ENCODE results near the gene PRTG.
"Not testable (repeated sequence)": the region's sequence is repeated elsewhere in the genome, so short reads cannot be mapped to it uniquely, and the experiment has no call there.

Gene PRTG, protein sequence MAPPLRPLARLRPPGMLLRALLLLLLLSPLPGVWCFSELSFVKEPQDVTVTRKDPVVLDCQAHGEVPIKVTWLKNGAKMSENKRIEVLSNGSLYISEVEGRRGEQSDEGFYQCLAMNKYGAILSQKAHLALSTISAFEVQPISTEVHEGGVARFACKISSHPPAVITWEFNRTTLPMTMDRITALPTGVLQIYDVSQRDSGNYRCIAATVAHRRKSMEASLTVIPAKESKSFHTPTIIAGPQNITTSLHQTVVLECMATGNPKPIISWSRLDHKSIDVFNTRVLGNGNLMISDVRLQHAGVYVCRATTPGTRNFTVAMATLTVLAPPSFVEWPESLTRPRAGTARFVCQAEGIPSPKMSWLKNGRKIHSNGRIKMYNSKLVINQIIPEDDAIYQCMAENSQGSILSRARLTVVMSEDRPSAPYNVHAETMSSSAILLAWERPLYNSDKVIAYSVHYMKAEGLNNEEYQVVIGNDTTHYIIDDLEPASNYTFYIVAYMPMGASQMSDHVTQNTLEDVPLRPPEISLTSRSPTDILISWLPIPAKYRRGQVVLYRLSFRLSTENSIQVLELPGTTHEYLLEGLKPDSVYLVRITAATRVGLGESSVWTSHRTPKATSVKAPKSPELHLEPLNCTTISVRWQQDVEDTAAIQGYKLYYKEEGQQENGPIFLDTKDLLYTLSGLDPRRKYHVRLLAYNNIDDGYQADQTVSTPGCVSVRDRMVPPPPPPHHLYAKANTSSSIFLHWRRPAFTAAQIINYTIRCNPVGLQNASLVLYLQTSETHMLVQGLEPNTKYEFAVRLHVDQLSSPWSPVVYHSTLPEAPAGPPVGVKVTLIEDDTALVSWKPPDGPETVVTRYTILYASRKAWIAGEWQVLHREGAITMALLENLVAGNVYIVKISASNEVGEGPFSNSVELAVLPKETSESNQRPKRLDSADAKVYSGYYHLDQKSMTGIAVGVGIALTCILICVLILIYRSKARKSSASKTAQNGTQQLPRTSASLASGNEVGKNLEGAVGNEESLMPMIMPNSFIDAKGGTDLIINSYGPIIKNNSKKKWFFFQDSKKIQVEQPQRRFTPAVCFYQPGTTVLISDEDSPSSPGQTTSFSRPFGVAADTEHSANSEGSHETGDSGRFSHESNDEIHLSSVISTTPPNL

DNA sequence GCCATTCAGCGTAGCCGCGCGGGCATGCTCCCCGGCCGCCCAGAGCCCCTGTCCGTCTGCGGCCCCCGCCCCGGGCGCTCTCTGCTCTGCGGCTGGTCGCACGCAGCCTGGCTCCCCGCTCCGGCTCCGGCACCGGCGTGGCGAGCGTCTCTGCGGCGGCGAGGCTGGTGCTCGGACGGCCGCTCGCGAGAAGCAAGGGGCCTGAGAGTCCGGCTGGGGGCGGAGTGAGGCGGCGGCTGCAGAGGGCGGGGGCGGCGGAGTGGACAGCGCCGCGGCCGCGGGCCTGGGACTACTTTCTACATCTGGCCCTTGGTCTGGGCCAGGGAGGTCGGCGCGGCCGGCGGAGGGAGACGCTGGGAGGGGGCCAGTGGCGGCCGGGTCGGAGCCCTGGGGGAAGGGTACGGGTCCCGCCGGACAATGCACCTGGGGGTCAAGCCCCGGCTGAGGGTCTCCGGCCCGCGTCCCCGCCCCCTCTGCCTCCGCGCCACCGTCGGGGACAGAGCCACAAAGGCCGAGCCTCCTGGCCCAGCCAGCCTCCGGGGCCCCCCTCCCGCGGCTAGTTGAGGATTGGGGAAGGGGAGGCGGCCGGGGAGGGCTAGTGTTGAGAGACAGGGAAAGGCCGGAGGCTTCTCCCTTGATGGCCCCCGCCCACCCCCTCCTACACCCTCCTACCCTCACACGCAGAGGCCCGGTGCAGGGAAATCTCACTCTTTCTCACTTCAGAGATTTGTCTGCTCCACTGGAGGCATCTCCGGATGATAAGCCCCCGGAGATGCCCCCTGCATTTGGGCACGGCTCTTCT is at the start of gene PRTG:
PRTG (minus strand) TSS at position 226 of the 802 bp plus-strand sequence; CDS start at position 5, 221 bp downstream.
- no peak within 1 kb of the TSS for H3K27ac ChIP-seq
- no peak for DNase-seq (ENCODE audit: low read depth, low spot score)

DNA sequence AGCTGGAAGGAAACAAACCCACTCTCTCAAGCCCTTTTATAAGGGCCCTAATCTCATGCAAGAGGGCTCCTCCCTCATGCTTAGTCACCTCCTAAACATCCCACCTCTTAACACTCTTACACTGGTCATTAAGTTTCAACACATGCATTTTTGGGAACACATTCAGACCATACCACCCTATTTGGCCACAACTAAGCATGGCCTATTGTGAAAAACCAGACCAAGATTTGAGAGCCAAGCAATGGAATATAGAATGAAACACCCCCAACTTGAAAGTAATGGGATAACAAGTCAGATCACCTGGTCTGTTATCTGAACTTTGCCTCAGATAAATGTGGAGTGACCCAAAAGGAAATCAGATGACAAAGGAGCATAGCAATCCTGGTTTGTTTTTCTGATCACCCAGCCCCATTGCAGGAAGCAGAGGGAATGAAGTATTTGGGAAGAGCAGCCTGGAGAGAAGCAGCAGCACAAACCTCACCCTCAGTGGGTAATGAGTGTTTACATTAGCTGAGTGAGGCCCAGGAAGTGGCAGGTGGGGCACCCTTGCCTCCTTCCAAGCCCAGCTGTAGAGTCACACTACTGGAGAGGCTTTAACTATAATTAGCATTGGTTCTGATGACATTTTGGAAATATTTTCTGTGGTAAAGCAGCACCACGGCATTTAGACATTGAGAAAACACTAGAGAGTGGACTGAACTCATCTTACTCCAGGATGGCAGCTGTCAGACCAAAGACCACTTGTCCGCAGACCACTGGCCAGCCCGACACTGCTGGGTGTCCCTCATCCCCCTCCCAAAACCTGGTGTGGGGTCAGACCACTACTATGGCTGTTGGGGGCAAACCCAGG is 48.8 kb upstream of the PRTG start:
- peak overlapping the region; percentile 63 for H3K27ac ChIP-seq
- peak; percentile 20 for DNase-seq (ENCODE audit: low read depth, low spot score)

DNA sequence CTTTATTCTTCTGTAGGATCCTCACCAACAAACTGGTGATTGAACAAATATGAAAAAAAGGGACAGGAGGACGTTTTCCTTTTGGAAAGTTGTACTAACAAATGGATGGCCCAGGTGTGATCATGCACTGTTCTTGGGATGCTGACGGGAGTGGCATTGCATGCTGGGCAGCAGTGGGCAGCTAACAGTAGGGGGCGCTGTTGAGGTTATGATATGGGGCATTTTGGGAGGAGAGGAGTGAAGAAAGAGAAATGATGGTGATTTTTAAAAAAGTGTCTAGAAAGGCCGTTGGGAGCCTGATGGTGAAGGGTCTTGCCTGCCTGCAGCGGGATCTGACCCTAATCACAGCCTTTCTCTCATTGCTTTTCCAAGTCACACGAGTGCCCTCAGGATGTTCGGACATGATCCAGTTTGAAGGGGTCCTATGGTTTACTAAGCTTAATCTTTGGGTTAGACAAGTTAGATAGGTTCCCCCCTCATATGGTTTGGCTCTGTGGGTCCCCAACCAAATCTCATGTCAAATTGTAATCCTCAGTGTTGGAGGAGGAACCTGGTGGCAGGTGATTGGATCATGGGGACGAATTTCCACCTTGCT is 46.2 kb upstream of the PRTG start:
- DNase-seq (ENCODE audit: low read depth, low spot score): no peak
- H3K27ac ChIP-seq: no peak overlapping the region

DNA sequence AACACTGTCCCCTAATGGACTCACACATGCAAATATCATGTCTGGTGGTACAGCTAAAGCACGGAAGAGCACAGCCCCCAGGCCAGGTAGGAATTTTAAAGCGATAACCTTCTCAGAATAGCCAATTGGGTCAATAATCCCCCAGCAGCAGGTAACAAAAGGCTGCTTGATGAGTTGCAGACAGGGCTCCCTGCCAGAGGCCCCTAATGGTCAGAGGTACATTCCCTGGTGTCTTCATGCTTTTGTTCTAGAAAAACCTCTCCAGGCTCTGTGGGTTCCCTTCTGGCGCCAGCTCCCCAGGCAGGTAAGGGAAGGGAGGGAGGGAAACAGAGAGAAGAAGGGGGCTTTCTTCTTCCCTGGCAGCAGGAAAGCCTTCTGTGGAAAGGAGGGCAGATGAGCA is 43.4 kb upstream of the PRTG start:
- no peak for DNase-seq (ENCODE audit: low read depth, low spot score)
- H3K27ac ChIP-seq: no peak overlapping the region

DNA sequence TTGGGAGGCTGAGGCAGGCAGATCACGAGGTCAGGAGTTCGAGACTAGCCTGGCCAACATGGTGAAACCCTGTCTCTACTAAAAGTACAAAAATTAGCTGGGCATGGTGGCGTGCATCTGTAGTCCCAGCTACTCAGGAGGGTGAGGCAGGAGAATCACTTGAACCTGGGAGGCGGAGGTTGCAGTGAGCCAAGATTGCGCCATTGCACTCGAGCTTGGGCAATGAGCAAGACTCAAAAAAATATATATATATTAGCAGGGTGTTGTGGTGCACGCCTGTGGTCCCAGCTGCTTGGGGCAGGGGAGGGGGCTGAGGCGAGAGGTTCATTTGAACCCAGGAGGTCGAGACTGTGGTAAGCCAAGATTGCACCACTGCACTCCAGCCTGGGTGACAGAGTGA is 42.6 kb upstream of the PRTG start:
- not testable (repeated sequence) for H3K27ac ChIP-seq; DNase-seq (ENCODE audit: low read depth, low spot score)

DNA sequence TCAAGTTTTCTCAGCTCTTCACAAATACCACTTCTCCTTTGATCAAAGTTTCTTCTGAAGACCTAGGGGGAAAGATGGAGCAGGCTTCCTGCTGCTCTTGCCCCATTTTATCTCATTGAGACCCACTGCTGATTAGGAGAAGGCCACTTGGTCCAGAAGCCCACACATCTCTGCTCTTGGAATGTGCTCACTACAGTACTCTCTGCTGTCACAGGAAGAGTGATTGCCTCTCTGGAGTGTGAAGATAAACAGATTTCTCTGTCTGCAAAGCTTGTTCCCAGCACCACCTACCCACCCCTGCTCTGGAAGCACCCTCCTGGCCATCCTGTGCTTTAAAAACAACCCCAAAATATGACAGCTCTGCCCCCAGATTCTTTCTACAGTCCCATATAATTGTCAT is 41.3 kb upstream of the PRTG start:
- no peak for DNase-seq (ENCODE audit: low read depth, low spot score)
- H3K27ac ChIP-seq: no peak overlapping the region

DNA sequence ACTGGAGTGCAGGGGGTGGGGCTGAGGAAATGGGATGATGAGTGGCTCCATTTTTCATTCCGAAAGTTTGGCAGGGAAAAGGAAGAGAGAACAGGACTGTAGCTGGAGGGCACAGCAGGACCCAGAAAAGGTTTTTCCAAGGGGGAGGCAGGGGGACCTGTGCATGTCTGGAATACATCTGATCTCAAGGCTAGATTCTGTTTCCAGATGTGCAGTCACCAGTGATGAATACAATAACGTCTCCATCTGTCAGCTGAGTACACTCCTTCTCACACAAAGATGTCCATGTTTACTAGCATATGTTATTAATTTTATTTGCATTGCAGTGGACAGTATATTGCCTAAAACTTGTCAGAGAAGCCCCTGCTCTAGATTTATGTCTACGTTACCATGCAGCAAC is 39.9 kb upstream of the PRTG start:
- no peak overlapping the region for H3K27ac ChIP-seq
- DNase-seq (ENCODE audit: low read depth, low spot score): no peak

DNA sequence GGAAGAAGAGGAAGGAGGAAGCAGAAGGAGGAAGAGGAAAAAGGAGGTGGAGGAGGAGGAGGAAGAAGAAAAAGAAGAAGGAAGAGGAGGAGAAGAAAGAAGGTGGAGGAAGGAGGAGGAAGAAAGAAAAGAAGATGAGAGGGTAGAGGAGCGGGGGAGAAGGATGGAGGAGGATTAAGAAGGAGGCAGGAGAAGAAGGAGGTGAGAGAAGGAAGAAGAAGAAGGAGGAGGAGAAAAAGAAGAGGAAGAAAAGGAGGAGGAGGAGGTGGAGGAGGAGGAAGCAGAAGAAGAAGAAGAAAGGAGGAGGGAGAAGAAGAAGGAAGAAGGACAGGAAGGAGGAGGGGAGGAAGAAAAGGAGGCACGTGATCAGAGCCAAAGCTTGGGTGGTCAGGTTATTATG is 37.3 kb upstream of the PRTG start:
- no peak overlapping the region for H3K27ac ChIP-seq
- DNase-seq (ENCODE audit: low read depth, low spot score): no peak

DNA sequence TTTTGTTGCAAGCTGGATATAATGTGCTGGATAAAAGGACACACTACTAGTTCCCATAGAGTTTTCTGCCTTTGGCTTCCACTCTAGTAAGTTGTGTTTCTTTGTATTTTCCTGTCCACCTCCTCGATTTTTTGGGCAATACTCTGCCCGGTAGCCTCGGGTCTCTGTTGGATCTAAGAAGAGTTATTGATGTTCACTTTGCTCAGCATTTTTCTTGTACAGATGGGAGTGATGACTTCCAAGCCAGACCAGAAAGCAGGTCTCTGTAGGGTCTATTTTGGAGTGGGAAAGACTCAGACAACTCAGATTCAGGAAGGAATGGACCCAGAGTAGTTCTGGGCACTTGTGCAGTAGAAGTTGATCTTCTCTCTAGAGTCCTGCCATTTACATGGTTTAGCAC is 36.0 kb upstream of the PRTG start:
- H3K27ac ChIP-seq: no peak overlapping the region
- DNase-seq (ENCODE audit: low read depth, low spot score): no peak

DNA sequence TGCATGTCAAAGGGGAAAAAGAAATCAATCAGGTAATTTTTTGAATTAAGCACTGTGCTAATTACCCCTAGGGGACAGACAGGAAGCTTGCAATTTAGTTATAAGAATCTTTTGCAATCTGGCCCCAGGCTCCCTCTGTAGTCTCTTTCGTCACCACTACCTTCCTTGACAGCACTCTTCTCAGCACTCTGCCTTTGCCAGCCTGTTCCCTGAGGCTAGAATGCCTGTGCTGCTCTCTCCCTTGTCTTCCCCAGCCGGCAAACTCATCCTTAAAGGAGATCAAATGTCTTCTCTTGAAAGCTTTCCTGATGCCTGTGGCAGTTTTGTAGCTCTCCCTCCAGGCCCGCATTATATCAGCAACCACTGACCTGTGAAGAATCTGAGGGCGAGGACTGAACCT is 32.4 kb upstream of the PRTG start:
- H3K27ac ChIP-seq: no peak overlapping the region
- no peak for DNase-seq (ENCODE audit: low read depth, low spot score)

DNA sequence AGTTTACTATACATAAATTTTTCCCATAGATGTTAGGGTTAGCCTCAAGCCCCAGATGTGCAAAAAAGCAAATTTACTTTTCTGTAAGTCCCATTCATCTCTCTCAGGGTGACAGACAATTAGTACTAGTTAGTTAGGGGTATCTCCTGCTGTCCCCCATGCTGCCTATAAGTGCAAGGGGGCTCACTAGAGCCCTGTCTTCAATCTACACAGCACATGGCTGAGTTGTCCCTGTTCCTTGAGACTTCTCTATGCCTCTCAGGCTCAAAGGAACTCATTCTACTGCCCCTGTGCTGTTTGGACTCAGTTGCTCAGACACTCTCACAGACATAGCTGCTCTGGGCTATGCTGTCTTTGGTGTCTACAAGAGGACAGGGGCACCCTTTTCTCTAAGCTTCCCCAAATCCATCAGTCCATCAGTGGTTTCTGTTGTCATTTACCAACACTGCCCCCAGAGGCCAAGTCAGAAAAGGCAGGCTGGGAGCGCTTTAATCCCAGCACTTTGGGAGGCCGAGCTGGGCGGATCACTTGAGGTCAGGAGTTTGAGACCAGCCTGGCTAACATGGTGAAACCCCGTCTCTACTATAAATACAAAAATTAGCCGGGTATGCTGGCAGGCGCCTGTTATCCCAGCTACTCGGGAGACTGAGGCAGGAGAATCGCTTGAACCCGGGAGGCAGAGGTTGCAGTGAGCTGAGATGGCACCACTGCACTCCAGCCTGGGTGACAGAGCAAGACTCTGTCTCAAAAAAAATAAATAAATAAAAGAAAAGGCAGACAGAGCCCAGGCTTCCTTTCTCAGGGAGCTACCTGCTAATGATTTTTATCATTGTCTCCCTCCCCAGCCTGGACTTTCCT is 31.4 kb upstream of the PRTG start:
- no peak for DNase-seq (ENCODE audit: low read depth, low spot score)

DNA sequence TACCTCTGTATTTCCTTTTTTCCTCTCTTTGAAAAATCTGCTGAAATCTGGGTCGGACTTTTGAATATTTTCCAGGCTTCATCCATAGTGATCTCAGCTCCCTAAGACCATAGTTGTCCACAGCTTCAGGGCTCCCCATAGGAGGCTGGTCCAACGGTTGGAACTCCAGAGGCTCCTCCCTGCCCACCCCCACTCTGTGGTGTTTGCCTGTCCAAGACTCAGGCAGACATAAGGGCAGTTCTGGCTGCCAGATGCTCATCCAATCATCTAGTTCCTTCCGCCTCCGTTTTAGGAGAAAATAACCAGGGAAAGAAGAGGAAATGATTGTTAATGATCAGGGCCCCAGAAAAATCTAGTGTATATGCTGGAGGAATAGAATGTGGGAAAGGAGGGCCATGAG is 27.9 kb upstream of the PRTG start:
- DNase-seq (ENCODE audit: low read depth, low spot score): no peak
- H3K27ac ChIP-seq: no peak overlapping the region

More for the DNA sequence above, 31.4 kb upstream of the PRTG start:
- H3K27ac ChIP-seq: no peak overlapping the region

DNA sequence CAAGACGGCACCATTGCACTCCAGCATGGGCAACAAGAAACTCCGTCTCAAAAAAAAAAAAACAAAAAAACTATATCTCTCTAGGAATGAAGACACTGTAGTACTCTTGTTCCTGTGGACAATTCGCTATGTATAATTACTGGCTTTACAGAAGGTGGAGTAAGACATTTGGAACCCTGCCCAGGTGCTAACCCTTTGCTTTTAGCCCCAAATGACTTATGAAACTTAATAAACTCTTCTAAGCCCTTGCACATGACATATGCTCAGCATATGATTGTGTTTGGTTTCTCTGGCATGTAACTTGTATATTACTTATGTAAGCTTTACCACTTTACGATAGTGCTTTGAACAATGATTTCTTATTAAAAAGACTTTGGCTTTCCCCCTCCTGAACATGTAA is 27.3 kb upstream of the PRTG start:
- DNase-seq (ENCODE audit: low read depth, low spot score): no peak
- no peak overlapping the region for H3K27ac ChIP-seq

DNA sequence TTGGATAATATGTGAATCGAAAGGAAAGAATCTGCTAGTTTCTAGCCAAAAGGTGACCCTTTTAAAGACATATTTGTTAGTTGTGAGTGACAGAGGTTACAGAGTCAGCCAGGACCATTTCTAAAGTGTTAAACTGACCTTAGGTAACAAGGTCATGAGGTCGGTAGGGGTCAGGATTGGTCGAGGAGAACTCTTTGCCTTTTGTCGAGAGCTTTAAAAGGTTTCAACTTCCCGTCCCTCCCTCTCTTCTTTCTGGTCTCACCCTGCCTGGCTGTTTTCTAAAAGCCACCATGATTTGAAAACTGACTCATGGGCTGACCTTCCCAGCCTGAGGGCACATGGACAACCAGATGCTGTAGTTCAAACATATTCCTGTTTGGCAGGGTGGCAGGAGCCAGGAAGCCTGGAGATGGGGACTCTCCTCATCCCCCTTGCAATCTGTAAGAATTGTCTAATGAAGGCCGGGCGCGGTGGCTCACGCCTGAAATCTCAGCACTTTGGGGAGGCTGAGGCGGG is 25.8 kb upstream of the PRTG start:
- H3K27ac ChIP-seq: no peak overlapping the region
- DNase-seq (ENCODE audit: low read depth, low spot score): no peak

DNA sequence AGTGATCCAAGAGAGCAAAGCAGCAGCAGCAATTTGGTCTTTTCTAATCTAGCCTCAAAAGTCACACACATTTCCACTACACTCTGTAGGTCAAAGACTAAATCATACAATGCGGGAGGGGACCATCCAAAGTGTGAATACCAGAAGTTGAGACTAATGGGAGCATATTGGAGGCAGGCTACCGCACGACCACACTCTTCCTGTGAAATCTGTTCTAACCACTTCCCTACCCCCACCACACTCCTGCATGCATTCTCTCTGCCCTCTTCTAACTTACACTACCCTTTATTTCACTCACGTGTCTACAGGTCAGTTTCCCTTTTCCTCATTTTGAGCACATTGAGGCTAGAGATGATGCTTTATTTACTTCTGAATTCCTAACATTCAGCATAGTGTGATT is 23.7 kb upstream of the PRTG start:
- DNase-seq (ENCODE audit: low read depth, low spot score): no peak
- H3K27ac ChIP-seq: no peak overlapping the region

DNA sequence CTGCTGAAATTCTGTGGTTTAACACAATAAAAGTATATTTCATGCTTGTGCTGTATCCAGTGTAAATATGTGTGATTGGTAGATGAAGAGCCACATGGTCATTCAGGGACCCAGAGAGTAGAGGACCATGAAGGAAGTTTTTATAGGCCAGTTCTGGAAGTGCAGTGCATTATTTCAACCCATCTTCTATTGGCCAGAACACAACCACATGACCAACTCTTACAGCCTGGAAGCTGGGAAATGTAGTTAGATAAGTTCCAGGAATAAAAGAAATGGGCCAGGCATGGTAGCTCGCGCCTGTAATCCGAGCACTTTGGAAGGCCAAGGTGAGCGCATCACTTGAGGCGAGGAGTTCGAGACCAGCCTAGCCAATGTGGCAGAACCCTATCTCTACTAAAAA is 21.4 kb upstream of the PRTG start:
- H3K27ac ChIP-seq: no peak overlapping the region
- DNase-seq (ENCODE audit: low read depth, low spot score): no peak

DNA sequence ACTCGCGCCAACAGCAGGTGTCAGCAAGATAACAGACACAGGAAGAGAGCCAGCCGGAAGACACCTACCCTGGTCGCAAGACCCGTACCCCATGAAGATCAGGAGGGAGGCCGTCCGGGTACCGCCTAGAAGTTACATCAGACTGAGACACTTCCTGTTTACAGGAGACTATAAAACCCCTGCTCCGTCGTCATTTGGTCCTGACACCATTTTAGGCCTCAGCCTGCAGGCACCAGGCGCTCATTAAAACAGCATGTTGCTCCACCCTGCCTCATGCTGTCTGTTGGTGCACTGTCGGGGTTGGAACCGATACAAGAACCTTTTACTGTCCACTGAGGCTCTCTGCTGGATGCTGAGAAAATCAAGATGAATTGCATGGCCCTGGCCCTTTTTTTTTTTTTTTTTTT is 15.6 kb upstream of the PRTG start:
- no peak overlapping the region for H3K27ac ChIP-seq
- no peak for DNase-seq (ENCODE audit: low read depth, low spot score)

DNA sequence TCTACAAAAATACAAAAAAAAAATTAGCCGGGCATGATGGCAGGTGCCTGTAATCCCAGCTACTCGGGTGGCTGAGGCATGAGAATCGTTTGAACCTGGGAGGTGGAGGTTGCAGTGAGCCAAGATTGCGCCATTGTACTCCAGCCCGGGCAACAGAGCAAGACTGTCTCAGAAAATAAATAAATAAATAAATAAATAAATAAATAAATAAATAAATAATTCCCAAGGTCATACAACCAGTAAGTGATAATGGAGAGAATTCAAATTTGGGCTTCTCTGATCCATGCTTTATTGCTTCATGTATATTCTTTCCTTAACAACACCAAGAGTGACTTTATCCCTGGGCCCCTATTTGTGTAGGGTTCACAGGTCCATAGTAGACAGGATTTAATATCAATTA is 10.5 kb upstream of the PRTG start:
- H3K27ac ChIP-seq; DNase-seq (ENCODE audit: low read depth, low spot score): not testable (repeated sequence)
